Measurements from ENCODE around the gene CKM.

GRCh38 chr19:45306040-45306439 lies 16.6 kb downstream of the CKM start:
- TF ChIP-seq CTCF (conservative IDR thresholded peaks at IDR 0.05) (no peak), ZFX (IDR thresholded peaks at IDR 0.05) (no peak)

Data from C4-2B (cell line).